GM12891 (cell line): ENCODE measurements around the gene MOB3B.

Source experiments
- DNase-seq: peaks from one replicate; pipeline ENCODE4 v3.0.0; 2011; ENCODE audit warnings: low spot score; ENCODE audit not compliant: insufficient read length
- FAIRE-seq: peaks from 2 replicates; lab custom pipeline; 2011; peaks lifted over from hg19 to GRCh38; lab: Jason Lieb, UNC
- PAX5 ChIP-seq: IDR thresholded peaks from 2 replicates; pipeline ENCODE4 v1.6.1; 2011; ENCODE audit warnings: low read length, moderate library complexity, mild to moderate bottlenecking; ENCODE audit not compliant: insufficient read depth, severe bottlenecking
- POLR2A ChIP-seq: IDR thresholded peaks from 2 replicates; pipeline ENCODE4 v1.6.1; 2011; ENCODE audit warnings: low read depth, low read length, control low read depth
- POLR2AphosphoS5 ChIP-seq: IDR thresholded peaks from 2 replicates; pipeline ENCODE4 v1.6.1; 2011; ENCODE audit warnings: low read depth, low read length, control low read depth
- POU2F2 ChIP-seq: IDR thresholded peaks from 2 replicates; pipeline ENCODE4 v1.6.1; 2011; ENCODE audit warnings: low read depth, mild to moderate bottlenecking, control low read depth, low read length, moderate library complexity
- SPI1 ChIP-seq: IDR thresholded peaks from 2 replicates; pipeline ENCODE4 v1.6.1; 2011; ENCODE audit warnings: low read depth, low read length, control low read depth
- TAF1 ChIP-seq: IDR thresholded peaks from 2 replicates; pipeline ENCODE4 v1.6.1; 2011; ENCODE audit warnings: low read depth, low read length, control low read depth

MOB3B gene

DNA sequence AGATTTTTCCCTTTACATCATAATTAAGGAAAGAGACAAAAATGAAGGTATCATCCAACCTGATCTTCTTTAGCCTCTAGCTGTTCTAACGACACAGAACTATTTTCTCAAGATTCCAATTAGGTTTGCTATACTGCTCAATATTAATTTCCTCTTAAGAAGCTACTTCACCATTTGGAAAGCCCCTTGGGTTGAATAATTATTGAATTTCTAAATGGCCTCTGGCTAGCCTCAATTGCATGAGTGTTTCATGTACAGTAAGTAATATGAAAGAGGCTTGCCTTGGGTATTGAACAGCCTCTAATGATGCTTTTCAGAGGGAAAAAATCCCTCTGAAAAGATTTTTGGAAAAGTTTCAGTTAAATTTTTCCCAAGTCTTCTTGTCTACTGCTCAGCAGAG, 3.7 kb upstream of the MOB3B start:
- FAIRE-seq, result no peak
- TF ChIP-seq POU2F2 (no peak), POLR2AphosphoS5 (no peak), TAF1 (no peak), SPI1 (no peak), PAX5 (no peak), POLR2A (no peak)
- no peak for DNase-seq

DNA sequence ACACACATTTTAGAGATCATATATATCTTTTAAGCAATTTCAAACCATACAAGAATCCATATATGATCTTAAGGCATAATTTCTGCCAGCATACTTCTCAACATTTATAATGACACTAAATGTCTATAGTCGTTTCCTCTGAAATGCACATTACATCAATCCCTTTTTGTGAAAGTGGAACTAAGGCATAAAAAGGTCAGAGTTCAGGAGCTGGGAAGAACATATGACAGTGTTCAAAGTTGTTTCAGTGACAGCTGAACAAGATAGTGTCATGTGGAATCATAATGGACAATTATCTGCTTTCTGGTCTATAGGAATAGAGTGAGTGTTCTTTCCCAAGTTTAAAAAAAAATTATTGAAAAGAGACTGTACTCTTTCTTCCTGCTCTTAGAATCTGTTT, 2.4 kb upstream of the MOB3B start:
- no peak for DNase-seq
- TF ChIP-seq POU2F2, result no peak
- no peak for TF ChIP-seq POLR2A
- no peak for TF ChIP-seq PAX5
- no peak for TF ChIP-seq TAF1
- no peak for TF ChIP-seq SPI1
- FAIRE-seq, result no peak

DNA sequence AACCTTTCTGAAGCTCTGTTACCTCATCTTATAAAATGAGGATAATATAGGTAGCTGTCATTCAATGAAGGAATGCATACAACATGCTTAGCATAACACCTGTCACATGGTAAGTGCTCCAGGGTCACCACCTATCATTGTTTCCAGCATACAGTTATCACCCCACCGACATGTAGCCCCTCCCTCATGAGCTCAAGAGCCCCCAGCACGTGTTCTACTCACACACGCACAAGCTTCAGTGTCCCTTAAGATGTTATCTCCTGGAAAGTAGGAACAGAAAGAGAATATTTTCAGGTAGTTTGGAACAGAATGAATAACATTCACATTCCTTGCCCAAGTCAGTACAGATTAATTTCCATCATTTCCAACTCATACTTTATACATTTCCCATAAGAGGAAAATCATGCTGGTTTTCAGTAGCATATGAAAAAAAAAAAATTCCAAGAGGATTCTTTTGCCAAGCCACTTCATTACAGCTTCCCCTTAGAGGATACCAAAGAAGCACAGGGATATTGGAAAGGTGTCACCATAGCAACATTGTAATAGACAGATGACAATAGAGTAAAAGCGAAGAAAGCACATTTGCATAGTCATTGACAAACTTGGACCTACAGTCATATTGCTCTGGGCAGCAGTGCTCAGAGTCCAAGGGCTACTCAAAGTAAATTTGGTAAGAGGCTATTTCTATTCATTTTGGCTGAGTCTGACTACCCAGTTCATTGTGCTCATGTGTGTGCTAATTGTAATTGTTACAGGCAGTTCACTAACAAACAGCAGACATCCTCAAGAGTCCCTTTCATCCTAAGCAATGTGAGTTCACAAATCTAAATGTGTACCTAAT, 1.5 kb upstream of the MOB3B start:
- TF ChIP-seq TAF1, result no peak
- no peak for TF ChIP-seq POLR2A
- TF ChIP-seq SPI1, result no peak
- no peak for TF ChIP-seq POU2F2
- TF ChIP-seq PAX5, result no peak
- no peak for TF ChIP-seq POLR2AphosphoS5
- DNase-seq (no peak), FAIRE-seq (peak; percentile 28)

DNA sequence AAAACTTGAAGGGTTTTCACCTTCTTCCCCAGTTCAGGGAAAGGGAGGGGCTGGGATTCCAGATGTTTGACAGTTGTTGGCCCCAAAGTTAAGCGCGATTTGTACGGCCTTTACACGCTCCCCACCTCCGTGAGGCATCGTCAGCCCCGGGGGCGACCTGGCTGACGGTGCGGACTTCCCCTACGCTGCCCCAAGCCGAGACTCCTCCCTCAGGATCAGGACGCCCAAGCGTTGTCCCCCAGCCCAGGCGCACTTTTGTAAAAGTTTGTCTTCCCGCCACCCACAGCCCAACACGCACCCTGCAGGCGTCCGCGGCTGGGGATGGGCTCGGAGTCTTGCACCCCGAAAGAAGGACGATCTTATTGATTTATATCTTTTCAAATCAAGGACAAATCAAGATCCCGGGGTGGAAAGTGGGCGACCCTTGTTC, 713 bp downstream of the MOB3B start:
- DNase-seq (peak; percentile 46), FAIRE-seq (no peak)
- TF ChIP-seq SPI1 (no peak), PAX5 (no peak), POU2F2 (no peak), TAF1 (no peak), POLR2AphosphoS5 (no peak), POLR2A (no peak)

DNA sequence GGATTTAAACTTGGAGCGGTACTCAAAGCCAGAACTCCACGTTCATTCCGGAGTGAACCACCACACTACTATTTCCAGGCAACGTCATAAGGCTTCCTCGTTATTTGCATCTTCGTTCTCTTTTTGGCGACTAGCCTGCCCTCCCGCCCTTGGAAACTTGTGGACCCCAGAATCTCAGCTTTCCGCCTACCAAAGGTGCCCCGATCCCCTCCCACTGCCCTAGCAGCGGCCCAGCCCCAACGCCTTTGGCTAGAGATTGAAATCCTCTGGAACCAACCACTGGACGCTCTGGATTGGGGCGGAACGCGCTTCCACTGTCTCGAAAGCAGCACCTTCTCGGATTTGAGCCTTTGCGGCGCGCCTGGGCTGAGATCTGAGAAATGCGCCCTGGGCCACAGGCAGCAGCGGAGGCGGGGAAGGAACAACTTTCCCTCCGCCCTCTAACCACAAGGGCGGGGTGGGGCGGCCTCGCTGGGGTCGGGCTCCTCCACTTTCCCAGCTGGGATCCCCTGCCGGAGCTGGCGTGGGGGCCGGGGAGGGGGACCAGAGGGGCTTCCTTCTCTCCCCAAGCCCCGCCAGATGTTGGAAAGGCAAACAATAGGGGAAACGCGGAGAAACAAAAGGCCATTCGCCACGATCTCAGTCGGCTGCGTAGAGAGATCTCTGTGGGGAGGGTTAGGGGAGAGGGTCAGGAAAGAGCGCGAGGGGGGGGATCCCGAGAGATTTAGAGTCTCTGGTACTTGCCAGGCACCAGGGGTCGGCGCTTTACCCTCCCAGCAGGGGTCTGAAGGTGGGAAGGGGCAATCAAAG, 1.3 kb downstream of the MOB3B start:
- peak; percentile 53 for DNase-seq

DNA sequence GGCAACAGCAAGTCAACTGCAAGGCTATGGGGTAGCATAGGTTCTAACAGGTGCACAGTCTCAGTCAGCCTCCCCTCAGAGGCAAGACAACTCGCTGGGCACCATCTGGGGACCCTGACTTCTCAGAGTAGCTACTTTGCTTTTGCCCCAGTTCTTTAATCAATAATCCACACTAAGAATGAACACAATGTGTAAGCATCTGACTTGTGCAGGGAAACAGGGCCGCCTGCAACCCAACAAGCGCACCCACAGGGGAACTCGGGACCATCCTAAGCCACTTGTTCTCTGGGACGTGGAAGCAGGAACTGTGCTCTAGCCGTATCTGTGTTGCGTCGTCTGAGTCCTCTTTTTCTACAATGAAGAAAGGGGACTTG, 1.9 kb downstream of the MOB3B start:
- TF ChIP-seq POLR2A (no peak), POU2F2 (no peak), PAX5 (no peak), TAF1 (no peak), POLR2AphosphoS5 (no peak), SPI1 (no peak)
- DNase-seq (no peak), FAIRE-seq (no peak)

More for the DNA sequence above, 1.3 kb downstream of the MOB3B start:
- peak; percentile 95 for FAIRE-seq
- no peak for TF ChIP-seq POLR2A

DNA sequence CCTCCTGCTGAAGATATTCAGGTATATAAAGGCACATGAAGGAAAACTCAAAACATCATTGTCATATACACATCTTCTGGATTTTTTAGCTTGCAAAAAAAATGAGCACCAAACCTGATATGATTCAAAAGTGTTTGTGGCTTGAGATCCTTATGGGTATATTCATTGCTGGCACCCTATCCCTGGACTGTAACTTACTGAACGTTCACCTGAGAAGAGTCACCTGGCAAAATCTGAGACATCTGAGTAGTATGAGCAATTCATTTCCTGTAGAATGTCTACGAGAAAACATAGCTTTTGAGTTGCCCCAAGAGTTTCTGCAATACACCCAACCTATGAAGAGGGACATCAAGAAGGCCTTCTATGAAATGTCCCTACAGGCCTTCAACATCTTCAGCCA, 5.4 kb downstream of the MOB3B start, which contains the start of gene IFNK:
Gene IFNK (plus strand): TSS at position 55 of the 400 bp plus-strand sequence. CDS start 47 bp downstream, at position 102.
- TF ChIP-seq TAF1 (no peak), SPI1 (no peak), POU2F2 (no peak), POLR2A (no peak), POLR2AphosphoS5 (no peak), PAX5 (no peak)
- no peak for FAIRE-seq
- DNase-seq, result no peak

DNA sequence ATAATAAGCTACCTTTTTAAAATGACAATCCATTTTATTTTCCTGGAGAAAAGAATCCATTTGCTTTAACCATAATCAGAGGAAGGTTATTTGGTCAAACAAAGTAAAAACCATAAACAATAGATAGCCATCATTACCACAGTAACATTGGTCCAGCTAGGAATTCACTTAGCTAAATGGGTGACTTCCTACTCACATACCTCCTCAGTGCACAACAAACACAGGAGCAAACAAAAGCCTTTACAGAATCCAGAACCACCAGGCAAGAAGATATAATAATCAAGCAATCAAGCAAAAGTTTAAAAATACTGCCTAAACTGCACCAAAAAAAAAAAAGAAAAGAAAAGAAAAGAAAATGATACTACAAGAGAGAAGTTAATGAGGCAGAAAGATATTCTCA, 6.5 kb downstream of the MOB3B start:
- TF ChIP-seq POLR2A (no peak), POLR2AphosphoS5 (no peak), TAF1 (no peak), SPI1 (no peak), POU2F2 (no peak), PAX5 (no peak)
- FAIRE-seq (no peak), DNase-seq (no peak)

DNA sequence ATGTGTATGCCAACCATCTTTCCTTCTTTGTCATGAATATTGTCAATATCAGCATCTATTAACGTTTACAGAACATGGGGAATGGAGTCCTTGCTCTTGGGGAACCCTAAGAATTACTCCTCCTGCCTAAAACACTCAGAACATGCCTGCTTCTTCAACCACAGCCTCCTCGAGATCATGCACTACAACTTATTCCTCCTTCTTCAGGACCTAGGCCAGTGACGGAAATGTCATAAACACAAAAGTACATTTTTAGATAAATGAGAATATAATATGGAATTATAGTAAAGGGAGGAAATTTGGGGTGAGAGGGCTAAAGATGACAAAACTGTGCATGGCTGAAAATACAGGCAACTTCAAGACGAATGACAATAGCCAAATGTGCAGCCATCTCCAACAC, 8.6 kb downstream of the MOB3B start:
- no peak for DNase-seq
- FAIRE-seq, result no peak
- TF ChIP-seq POU2F2 (no peak), POLR2A (no peak), PAX5 (no peak), SPI1 (no peak), TAF1 (no peak), POLR2AphosphoS5 (no peak)
